GM21619 (cell line): ENCODE results near the gene FANK1.

Experiments
- ATAC-seq: cut with Tn5 transposase; IDR thresholded peaks from one replicate; pipeline ENCODE4 v1.9.1; 2021; ENCODE audit not compliant: unreplicated experiment

Gene FANK1

DNA sequence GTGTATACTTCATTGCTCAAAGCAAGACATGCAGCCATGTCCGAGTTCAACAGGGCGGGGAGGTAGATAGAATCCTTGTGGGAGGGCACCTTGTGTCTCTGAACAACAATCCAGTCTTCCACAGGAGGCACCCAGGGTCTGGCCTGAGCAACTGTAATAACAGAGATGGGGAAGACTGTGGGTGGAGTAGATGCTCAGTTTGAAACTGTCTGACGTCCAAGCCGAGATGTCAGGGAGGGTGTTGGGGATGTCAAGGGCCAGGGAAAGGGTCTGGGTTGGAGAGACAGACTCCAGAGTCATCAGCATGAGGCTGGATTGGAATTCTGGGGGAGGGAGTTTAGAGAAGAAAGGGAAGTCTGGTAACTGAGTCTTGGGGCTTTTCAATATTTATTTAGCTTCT lies 88.0 kb downstream of the FANK1 start:
- no peak for ATAC-seq

GRCh38 chr10:125984865-125985495 lies 88.6 kb downstream of the FANK1 start:
- ATAC-seq = no peak

DNA sequence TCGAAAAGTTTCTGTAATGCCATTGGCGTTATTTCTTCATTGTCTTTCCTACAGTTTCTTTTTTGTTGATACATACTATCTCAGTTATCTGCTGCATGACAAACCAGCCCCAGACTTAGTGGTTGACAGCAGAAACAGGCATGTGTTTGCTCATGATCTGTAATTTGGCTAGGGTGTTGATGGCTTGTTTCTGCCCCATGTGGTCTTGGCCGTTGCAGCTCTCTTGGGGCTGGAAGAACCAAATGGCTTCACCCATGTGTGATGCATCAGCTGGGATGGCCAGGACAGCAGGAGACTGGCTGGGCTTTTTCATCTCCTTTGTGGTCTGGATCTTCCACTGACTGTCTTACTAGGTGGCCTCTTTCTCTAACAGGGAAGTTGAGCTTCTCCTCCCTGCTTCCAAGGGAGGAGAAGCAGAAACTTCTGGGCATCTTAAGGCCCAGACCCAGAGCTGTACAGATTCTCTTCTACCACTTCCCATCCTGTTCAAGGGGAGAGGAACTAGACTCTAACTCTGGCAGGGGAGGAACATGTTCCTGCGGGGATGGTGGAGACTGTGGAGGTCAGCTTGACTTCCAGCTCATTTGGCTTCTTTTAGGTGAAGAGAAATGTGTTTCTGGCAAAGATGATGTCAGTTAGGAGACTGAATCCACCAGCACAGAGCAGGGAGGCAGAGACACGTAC lies 89.3 kb downstream of the FANK1 start:
- ATAC-seq = no peak

DNA sequence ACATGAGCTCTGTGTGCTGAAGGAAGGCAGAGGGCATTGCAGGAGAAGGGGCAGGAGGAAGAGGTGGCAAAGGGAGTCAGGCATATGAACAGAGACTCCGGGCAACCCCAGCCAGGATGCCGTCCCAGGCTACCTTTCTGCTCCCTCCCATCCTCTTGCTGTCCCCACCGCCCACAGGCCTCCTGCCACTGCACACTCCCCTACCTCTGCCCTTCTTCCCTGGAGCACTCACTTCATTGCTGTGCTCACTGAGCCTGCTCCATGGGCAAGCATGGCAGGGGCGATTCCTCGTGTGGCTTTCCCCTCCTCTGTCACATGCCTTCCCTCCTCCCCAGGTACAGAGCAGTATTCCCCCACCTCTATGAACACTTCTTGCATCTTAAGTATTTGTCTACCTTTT lies 93.4 kb downstream of the FANK1 start:
- no peak for ATAC-seq

DNA sequence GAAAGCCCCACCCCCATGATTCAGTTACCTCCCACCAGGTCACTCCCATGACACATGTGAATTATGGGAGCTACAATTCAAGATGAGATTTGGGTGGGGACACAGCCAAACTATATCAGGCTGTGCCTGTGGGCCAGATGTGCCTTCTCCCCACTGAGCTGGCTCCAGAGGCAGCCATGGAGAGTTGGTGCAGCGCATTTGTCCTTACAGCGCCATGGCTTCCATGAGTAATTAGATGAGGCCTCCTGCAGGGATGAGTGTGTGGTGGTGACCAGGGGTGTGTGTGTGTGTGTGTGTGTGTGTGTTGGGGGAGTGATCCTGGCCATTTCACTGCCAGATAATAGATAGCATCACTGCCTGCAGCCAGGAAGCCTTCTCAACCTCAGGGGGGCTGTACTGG lies 94.6 kb downstream of the FANK1 start:
- ATAC-seq = no peak

- ATAC-seq = no peak
Measured at GRCh38 chr10:125991392-125991791, 95.0 kb downstream of the FANK1 start.

DNA sequence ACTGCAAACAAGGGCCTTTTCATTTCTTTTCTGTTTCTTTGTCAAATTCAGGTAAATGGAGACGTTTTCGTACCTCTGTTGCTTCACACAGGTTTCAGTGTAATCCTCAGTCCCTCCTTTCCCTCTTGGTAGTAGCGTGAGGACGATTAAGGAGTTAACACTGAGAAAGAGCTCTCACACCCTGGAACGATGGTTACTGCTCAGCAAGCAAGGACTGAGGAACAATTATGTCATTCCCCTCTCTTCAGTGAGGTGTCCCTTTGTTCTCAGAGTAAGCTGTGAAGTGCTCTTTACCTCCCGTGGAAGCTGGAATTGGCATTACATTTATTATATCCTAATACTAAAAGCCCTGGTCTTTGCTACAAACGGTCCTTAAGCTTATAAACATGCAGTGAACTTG lies 95.9 kb downstream of the FANK1 start:
- ATAC-seq = no peak

DNA sequence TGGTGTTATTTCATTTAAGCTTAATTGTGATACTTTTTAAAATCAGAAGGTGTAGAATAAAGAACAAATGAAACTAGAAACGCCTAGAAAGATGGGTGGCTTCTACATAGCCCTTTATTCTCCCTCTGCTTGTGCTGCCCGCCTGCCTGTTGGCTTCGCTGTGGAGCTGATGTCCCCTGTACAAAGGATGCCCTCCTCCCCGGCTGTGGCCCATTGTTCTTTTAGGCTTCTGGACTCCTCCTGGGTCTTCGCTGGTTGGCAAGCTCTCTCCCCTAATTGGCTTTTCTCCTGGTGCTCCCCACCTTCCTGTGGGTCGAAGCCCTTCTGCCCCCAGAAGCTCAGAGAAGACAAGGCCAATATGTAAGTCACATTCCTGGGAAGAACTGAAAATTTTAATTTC lies 98.2 kb downstream of the FANK1 start:
- ATAC-seq = no peak

GRCh38 chr10:125995726-125996304 lies 99.5 kb downstream of the FANK1 start:
- no peak for ATAC-seq

DNA sequence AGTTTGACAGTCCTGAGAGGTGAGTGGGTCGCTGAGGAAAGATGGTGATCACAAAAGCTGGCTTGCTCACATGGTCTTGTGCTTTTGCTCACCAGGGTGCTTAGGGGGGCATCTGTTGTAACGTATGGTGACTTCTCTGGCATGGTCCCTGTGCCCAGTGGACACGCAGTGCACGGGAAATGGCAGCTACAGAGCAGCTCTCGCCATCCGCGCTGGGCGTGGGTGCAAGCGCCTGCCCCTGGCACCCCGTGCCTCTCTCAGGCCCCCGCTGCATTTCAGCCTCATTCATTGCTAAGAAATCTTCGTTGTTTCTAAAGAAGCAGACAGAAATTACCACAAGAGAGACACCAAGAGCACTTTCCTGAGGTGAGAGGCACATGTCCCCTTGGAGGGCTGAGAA lies 101.2 kb downstream of the FANK1 start:
- no peak for ATAC-seq

GRCh38 chr10:125999694-126000093 lies 103.3 kb downstream of the FANK1 start:
- ATAC-seq = no peak

- no peak for ATAC-seq
Measured at GRCh38 chr10:126001576-126001975, 105.2 kb downstream of the FANK1 start.

- ATAC-seq = no peak
Measured at GRCh38 chr10:126004752-126005151, 108.4 kb downstream of the FANK1 start.

DNA sequence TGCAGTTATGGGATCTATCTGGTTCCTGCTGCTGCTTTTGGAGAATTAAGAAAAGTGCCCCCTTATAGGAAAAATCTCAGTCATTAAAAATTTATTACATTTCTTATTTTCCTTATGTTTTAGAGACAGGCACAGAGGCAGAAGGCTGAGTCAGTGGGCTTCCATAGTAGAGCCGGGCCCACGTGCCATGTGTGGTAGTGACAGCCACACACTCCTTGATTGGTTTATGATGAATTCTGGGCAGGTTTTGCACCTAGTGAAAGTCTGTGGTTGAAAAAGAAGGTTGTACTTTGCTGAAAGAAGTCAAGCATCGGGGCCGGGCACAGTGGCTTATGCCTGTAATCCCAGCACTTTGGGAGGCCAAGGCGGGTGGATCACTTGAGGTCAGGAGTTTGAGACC lies 109.9 kb downstream of the FANK1 start:
- ATAC-seq = no peak

GRCh38 chr10:126006906-126007305 lies 110.5 kb downstream of the FANK1 start:
- ATAC-seq = no peak

DNA sequence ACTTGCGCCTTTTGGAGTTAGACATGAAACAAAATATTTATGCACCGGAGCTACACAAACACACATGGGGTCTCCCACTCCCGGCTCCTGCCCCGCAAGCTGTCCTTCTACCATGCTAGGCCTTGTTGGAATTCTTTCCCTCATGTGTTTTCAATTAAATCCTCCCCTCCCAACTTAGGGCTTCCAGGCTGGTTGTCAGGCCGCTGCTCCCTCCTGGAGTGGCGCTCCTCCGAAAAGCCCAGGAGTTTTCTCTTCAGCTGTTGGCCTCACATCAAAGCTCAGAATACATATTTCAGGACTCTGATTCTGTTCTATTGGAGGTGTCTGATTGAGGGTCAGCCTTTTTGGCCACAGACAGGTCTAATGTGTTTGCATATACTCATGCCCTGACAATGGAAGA lies 113.3 kb downstream of the FANK1 start:
- ATAC-seq = no peak

- ATAC-seq = no peak
Measured at GRCh38 chr10:126011995-126012394, 115.6 kb downstream of the FANK1 start.

DNA sequence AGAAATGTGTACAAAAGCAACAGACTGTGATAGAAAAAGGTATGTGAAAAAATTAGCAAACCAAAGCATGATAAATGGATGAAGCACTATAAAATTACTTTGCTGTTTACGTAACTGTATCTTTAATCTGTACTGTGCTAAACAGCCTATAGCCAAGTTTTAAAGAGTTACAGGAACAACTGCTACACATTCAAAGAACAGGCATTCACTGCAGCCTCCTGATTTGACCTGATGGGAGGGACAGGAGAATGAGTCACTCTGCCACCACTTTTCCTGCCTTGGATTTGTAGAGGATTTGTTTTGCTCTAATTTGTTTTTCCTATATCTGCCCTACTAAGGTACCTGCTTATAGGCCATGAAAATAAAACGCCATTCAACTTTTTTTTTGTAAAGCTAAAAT lies 116.1 kb downstream of the FANK1 start:
- no peak for ATAC-seq

GRCh38 chr10:126013489-126014281 lies 117.3 kb downstream of the FANK1 start:
- no peak for ATAC-seq

GRCh38 chr10:126014309-126014708 lies 117.9 kb downstream of the FANK1 start:
- no peak for ATAC-seq

DNA sequence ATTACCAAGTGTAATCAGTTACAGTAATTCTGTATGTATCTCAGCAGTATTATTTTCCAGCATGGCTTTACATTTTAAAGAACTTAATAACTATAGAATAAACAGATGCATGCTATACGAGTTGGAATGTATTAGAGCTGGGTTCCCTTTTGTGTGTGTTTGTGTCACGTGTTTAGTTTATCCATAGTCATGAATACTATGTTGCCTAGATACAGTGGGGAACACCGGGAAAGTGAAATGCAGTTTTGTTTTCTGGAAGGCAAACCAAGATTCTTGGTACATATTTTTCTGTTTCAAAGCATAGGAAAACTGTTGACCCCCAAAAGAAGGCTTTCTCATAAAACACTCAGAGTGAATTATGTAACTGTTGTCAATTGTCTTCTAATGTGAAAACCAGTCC lies 119.0 kb downstream of the FANK1 start:
- no peak for ATAC-seq
